Neural crest cell (in vitro differentiated cells): ENCODE measurements around the gene SIAH3. TPM values are rescaled to one million over a fixed set of nuclear protein-coding genes. Genes with fewer than 3 reads are reported as not detected.

ENCODE experiments used
- DNase-seq: peaks from one replicate; pipeline ENCODE4 v3.0.0; 2021; ENCODE audit warnings: low read depth, mixed read lengths, low spot score
- H3K27ac Mint-ChIP-seq: one replicate; pipeline ENCODE4 v1.8.0; 2021; ENCODE audit warnings: mild to moderate bottlenecking, mixed read lengths; ENCODE audit not compliant: unreplicated experiment
- H3K27me3 Mint-ChIP-seq: 2 replicates; pipeline ENCODE4 v1.8.0; 2021; ENCODE audit warnings: low read depth, mild to moderate bottlenecking, mixed read lengths
- H3K36me3 Mint-ChIP-seq: 2 replicates; pipeline ENCODE4 v1.8.0; 2021; ENCODE audit warnings: low read depth, mild to moderate bottlenecking, mixed read lengths
- H3K4me1 Mint-ChIP-seq: 2 replicates; pipeline ENCODE4 v1.8.0; 2021; ENCODE audit warnings: mixed read lengths
- H3K4me3 Mint-ChIP-seq: one replicate; pipeline ENCODE4 v1.8.0; 2021; ENCODE audit warnings: mild to moderate bottlenecking, mixed read lengths
- H3K9me3 Mint-ChIP-seq: 2 replicates; pipeline ENCODE4 v1.8.0; 2021; ENCODE audit warnings: mixed read lengths
- CTCF ChIP-seq: fragments of 200-600 bp; sonication (generic); conservative IDR thresholded peaks from 2 replicates; pipeline ENCODE4 v1.5.0; 2021; ENCODE audit warnings: antibody characterized with exemption, mild to moderate bottlenecking
- total RNA-seq: library from RNA; stranded (reverse); gene quantifications from 2 replicates; pipeline ENCODE4 v1.2.1, GENCODE V29; 2021

SIAH3 gene
- total RNA-seq, 1 donor from 2014 or later = 0.42 TPM

- no peak for DNase-seq
- TF ChIP-seq CTCF = no peak
- H3K4me1 Mint-ChIP-seq = peaks cover 16% of the 10 kb centered on the region
- no peaks in the 10 kb centered on the region for H3K27me3 Mint-ChIP-seq
- H3K9me3 Mint-ChIP-seq = peaks cover 5% of the 10 kb centered on the region
- H3K27ac Mint-ChIP-seq = no peak overlapping the region
- H3K4me3 Mint-ChIP-seq = no peak overlapping the region
- no peaks in the 10 kb centered on the region for H3K36me3 Mint-ChIP-seq
These were observed 118.2 kb downstream of the SIAH3 start for GRCh38 chr13:45733361-45733760.

GRCh38 chr13:45732916-45733315 is 118.6 kb downstream of the SIAH3 start:
- DNase-seq = no peak
- Mint-ChIP-seq H3K36me3 (no peaks in the 10 kb centered on the region), H3K27ac (no peak overlapping the region), H3K9me3 (peaks cover 2% of the 10 kb centered on the region), H3K4me1 (peaks cover 13% of the 10 kb centered on the region), H3K4me3 (no peak overlapping the region), H3K27me3 (no peaks in the 10 kb centered on the region)
- TF ChIP-seq CTCF = no peak

- no peak for TF ChIP-seq CTCF
- DNase-seq = no peak
- Mint-ChIP-seq H3K27ac (no peak overlapping the region), H3K27me3 (no peaks in the 10 kb centered on the region), H3K9me3 (no peaks in the 10 kb centered on the region), H3K36me3 (no peaks in the 10 kb centered on the region), H3K4me3 (no peak overlapping the region), H3K4me1 (peaks cover 8% of the 10 kb centered on the region)
These were observed 120.1 kb downstream of the SIAH3 start for GRCh38 chr13:45731455-45731854.

GRCh38 chr13:45728759-45729158 is 122.8 kb downstream of the SIAH3 start:
- Mint-ChIP-seq H3K4me3 (no peak overlapping the region), H3K36me3 (no peaks in the 10 kb centered on the region), H3K4me1 (peaks cover 14% of the 10 kb centered on the region), H3K9me3 (no peaks in the 10 kb centered on the region), H3K27me3 (no peaks in the 10 kb centered on the region), H3K27ac (no peak overlapping the region)
- peak; percentile 55 for TF ChIP-seq CTCF
- DNase-seq = no peak

Other genes with a start within 250 kb of the SIAH3 start
- gene ERICH6B, start 236.0 kb downstream of the SIAH3 start, total RNA-seq = not detected in 2 replicates
- gene CBY2, start 149.4 kb downstream of the SIAH3 start, total RNA-seq = not detected in 2 replicates
- 103 and 113 TPM in 2 replicates for gene ZC3H13, start 201.0 kb upstream of the SIAH3 start, total RNA-seq